T47D (cell line): ENCODE results near the gene GPR25.

Experiments
- DNase-seq, 2 experiments: peaks; one replicate each; pipeline versions ENCODE4 v3.0.0 to v3.0.0-alpha.2; 2011 to 2012; ENCODE audit warnings: low read depth in 1 of 2, low spot score in 1 of 2
- JUND ChIP-seq: IDR thresholded peaks from 2 replicates; pipeline ENCODE4 v1.6.1; 2012; ENCODE audit warnings: low read depth
- in situ Hi-C: cut with HindIII; loops from 2 replicates; pipeline ENCODE4 v1.10.0; 2016; ENCODE audit warnings: low sequenced_read_pairs, low pct_unique_long_range_greater_than_20kb

GPR25 gene

DNA sequence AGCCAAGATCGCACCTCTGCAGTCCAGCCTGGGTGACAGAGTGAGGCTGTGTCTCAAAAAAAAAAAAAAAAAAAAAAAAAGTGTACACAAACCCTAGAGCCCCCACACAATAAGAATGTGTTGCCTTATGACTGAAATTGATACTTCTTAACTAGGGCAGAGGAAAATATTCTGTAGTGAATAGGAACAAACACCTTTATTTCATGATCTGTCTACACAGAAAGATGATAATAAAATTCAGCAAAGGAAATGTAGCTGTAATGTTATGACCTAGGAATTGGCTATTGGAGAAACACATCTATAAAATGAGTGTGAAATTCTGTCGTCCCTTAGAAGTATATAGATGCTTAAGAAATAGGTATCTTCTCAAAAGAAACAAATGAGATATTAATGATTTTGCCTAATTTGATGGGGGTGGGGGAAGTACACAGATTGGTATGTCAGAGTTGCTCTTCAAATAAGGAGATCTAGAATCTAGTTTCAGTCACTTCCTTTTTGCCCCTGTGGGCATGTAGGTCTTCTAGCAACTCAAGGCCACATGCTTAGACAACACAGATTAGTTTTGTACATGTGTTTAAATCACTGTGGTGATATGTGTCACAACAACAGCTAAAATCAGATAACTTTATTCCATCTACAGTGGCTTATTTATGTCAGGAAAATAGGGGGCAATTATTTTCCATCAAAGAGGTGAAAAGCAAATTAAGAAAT lies 10.7 kb upstream of the GPR25 start:
- no peak for TF ChIP-seq JUND
- in situ Hi-C loops, result no loop called here
- no peak for DNase-seq

DNA sequence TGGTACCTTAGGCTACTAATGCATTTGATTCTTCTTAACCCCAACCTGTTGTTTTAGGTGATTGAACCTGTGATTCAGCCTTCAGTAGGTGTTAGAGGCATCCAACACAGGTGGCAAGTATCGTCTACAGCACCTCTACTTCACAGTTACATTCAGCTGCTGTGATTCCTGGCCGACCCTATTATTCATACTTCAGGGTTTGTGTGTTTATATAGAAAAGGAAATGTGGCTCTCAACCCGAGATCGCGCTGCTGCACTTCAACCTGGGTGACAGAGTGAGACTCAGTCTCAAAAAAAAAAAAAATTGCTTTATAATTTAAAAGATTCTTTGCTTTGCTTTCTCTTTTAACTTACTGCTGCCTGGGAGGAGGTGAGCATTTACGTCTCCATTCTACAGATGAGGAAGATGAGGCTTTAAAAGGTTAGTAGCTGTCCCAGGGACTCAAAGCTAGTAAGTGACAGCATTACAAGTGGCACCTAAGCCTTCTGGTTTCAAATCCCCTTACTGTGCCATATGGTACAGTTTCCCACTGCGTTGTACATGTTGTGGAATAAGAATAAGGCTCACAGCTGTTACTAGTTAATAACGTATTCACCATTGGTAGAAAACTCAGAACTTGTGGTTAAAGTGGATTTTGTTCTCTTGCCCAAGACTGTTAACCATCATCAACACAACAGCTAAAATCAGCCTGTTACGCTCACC lies 9.9 kb upstream of the GPR25 start:
- TF ChIP-seq JUND, result no peak
- no peak for DNase-seq

DNA sequence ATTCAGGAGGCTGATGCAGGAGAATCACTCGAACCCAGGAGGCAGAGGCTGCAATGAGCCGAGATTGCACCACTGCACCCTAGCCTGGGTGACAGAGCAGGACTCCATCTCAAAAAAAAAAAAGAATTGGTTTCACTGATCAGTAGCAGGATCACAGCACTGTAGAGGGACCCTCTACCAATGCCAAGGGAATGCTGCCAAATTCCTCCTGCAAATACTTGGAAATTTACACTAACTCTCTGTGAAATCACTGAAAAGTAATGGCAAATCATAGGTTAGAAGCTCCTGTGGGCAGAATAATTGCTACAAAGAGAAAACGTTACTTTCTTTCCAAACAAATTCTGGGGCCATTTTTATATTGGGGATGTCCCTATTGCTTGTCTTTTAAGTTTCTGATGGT lies 6.7 kb upstream of the GPR25 start:
- TF ChIP-seq JUND, result no peak
- DNase-seq, result no peak
- in situ Hi-C loops, result no loop called here

More for the DNA sequence above, 9.9 kb upstream of the GPR25 start:
- in situ Hi-C loops, result no loop called here

DNA sequence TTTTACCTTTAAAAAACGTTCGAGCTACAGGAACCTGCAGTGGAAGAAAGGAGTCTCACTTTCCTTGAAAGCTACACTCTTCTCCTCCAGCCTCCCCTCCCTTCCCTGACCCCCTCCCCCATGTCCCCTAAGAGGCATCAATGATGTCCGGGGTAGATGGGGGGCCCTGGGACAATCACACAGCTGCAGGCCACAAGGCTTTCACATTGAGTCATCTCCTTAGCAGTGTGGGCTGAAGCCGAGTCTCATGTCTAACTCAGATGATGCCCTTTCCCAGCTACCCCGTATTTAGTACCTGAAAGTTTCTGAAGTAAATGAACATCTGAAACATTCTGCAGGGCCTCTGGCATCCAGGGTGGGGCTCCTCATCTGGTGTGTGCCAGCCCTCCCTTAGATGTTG lies 6.3 kb upstream of the GPR25 start:
- in situ Hi-C loops, result no loop called here
- no peak for DNase-seq
- TF ChIP-seq JUND, result no peak

DNA sequence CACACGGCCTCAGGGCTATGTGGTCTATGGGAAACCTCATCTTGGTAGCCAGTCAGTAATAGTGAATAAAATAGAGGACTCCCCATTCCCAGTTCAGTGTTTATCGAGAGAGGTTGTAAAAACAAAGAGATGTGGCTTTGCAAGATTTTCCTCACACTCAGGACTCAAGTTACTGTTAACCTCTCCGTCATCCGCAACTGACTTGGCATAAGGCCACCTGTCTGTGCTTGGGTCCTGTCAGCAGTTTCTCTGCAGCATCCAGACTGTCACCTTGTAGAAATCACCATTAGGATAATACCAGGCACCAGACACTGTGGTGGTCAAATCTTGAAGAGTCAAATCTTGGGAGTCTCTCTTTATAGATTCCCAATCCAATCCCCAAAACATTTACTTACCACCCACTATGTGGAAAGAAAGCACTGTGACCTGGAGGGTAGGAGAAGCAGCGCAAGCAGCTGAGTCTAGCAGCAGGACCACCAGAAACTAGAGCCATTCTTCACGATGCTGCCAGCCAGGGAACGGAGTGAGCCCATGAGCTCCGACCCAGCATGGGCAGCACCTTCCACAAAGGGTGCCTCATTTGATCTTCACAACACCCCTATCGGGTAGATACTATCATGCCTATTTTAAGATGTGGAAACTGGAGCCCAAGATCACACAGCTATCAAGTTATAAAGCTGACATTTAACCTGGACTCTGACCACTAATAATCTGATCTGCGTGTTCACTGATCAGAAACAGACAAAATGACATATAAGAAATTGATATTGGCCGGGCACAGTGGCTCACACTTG lies 5.6 kb upstream of the GPR25 start:
- TF ChIP-seq JUND, result 0 out of 2 replicates have a peak, but pooled peaks have one; percentile 8
- in situ Hi-C loops, result no loop called here
- no peak for DNase-seq

- in situ Hi-C loops, result no loop called here
- DNase-seq, result no peak
- TF ChIP-seq JUND, result no peak
These were observed 3.4 kb upstream of the GPR25 start for GRCh38 chr1:200869376-200869752.

DNA sequence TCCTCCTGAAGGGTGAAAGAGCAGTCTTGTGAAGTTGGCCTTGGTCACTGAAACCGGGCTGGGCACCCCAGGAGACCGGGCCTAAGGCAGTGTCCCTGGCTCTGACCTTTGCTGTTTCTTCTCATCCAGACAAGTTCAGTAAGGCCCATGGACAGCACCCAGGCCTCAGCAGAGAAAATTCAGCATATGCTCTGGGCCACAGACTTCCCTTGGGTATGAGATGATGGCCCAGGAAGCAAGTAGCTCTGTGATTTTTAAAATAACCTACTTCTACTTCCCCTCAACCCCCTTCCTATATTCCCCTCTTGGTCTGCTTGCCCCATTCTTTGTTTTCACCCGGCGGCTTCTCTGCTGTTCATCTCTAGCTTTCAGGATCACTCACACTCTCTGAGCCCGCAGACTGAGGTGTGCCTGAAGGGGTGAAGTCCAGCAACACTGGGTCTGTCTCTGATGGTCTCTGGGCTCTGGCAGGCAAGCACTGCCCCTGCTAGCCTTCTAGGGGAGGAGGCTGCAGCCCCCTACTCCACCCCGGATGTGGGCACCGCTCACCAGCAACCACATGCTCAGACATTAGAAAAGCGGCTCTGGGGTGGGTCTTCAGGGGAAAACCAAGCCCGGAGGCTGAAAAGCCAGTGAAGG lies 2.9 kb upstream of the GPR25 start:
- DNase-seq, result no peak
- in situ Hi-C loops, result no loop called here
- no peak for TF ChIP-seq JUND

GRCh38 chr1:200873116-200873670 lies 412 bp downstream of the GPR25 start:
- no peak for TF ChIP-seq JUND
- no peak for DNase-seq
- in situ Hi-C loops, result no loop called here

- in situ Hi-C loops, result no loop called here
- no peak for TF ChIP-seq JUND
- no peak for DNase-seq
These were observed 1.1 kb downstream of the GPR25 start for GRCh38 chr1:200873671-200874397.

GRCh38 chr1:200874694-200875093 lies 1.9 kb downstream of the GPR25 start:
- in situ Hi-C loops, result no loop called here
- DNase-seq, result no peak

GRCh38 chr1:200875416-200875815 lies 2.6 kb downstream of the GPR25 start:
- in situ Hi-C loops, result no loop called here
- no peak for DNase-seq
- TF ChIP-seq JUND, result no peak

More at GRCh38 chr1:200874694-200875093, 1.9 kb downstream of the GPR25 start:
- no peak for TF ChIP-seq JUND

GRCh38 chr1:200877010-200877409 lies 4.2 kb downstream of the GPR25 start:
- in situ Hi-C loops, result no loop called here
- no peak for TF ChIP-seq JUND
- DNase-seq, result no peak
